ENCODE data around the gene MAPK14. TPM values are rescaled to one million over a fixed set of nuclear protein-coding genes. Genes with fewer than 3 reads are reported as not detected.

The MAPK14 gene
- total and polyA plus RNA-seq, 12 donors: 9.2 to 38.1 (median 29.3) TPM

DNA sequence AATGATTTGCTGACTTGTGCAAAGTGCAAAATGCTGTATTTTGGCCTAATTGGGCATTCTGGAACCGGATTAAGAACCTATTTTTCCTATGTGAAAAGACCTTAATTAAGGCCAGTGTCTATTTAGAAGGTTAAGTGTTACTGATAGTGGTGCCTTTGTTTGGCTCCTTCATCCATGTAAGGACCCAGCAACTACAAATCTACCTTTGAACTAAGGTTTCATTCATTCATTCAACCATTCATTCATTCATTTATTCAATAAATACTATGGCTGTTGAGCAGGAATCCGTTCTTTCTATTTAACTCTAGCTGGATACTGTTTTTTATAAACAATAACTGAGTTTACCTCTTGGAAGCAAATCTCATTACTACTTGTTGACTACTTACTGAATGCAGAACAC, 33.6 kb downstream of the MAPK14 start:
- Histone ChIP-seq H3K27ac (no peak overlapping the region), H3K4me3 (no peak overlapping the region), H3K27me3 (no peaks in the 10 kb centered on the region), H3K9me3 (no peaks in the 10 kb centered on the region), H3K36me3 (peaks cover 0 to 39% (median 14%) of the 10 kb centered on the region in 9 donors), H3K4me1 (peaks cover 0 to 32% (median 19%) of the 10 kb centered on the region in 9 donors)
- ATAC-seq: no peak
- DNase-seq: no peak
- 49 to 75% methylated on average over 2 of the region's 2 CpGs for WGBS, 2 donors
- TF ChIP-seq, protein P1, sequence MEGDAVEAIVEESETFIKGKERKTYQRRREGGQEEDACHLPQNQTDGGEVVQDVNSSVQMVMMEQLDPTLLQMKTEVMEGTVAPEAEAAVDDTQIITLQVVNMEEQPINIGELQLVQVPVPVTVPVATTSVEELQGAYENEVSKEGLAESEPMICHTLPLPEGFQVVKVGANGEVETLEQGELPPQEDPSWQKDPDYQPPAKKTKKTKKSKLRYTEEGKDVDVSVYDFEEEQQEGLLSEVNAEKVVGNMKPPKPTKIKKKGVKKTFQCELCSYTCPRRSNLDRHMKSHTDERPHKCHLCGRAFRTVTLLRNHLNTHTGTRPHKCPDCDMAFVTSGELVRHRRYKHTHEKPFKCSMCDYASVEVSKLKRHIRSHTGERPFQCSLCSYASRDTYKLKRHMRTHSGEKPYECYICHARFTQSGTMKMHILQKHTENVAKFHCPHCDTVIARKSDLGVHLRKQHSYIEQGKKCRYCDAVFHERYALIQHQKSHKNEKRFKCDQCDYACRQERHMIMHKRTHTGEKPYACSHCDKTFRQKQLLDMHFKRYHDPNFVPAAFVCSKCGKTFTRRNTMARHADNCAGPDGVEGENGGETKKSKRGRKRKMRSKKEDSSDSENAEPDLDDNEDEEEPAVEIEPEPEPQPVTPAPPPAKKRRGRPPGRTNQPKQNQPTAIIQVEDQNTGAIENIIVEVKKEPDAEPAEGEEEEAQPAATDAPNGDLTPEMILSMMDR (IDR thresholded peaks at IDR 0.05): no peak
- intact Hi-C loops (cut with DNase I): no loop called here

DNA sequence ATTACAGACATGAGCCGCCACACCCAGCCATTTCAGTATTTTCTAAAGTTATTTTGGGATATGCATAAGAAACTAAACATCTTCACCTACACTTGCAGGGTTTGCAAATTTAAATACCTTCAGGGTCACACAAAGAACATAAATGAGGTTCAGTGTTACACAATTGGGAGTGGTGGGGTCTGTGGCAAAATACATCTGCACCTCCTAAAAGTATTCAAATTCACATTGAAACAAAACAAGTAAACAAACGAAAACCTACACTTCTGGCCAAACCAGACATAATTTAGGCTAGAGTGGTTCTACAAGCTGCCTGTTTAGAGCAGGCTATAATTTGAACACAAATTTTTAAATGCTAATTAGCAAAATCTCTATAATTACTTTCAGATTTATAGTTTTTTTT, 34.6 kb downstream of the MAPK14 start:
- intact Hi-C loops (cut with DNase I): no loop called here
- Histone ChIP-seq H3K36me3 (peaks cover 0 to 39% (median 14%) of the 10 kb centered on the region in 9 donors), H3K4me3 (no peak overlapping the region), H3K27me3 (no peaks in the 10 kb centered on the region), H3K4me1 (peaks cover 0 to 37% (median 27%) of the 10 kb centered on the region in 9 donors), H3K27ac (no peak overlapping the region), H3K9me3 (no peaks in the 10 kb centered on the region)
- TF ChIP-seq, protein P1 (IDR thresholded peaks at IDR 0.05): no peak
- WGBS, 2 donors: 93 to 98% methylated on average over 2 of the region's 2 CpGs
- ATAC-seq (no peak), DNase-seq (no peak)

DNA sequence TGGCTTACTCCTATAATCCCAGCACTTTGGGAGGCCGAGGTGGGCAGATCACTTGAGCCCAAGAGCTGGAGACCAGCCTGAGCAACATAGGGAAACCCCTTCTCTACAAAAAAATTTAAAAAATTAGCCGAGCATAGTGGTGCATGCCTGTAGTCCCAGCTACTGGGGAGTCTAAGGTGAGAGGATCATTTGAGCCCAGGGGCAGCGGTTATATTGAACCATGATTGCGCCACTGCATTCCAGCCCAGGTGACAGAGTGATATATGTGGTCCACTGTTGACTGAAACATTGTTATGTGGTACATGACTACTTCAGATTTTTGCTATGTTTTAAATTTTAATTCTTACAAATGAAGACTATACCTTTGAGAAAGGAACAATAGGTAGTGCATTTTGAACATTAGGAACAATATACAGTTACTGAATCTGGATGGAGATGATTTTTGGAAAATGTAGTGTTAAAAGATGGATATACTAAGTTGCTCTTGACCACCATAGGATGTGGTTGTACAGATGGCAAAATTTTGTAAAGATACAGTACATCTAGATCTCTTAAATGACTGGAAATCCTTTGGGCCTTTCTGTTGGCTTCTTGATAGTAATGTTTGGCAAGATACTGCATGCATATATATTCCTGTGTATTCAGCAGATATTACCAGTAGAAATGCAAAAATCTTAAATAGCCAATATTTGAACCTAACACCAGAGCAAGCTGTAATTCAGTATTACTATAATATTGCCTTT, 35.9 kb downstream of the MAPK14 start:
- intact Hi-C loops (cut with DNase I): no loop called here

DNA sequence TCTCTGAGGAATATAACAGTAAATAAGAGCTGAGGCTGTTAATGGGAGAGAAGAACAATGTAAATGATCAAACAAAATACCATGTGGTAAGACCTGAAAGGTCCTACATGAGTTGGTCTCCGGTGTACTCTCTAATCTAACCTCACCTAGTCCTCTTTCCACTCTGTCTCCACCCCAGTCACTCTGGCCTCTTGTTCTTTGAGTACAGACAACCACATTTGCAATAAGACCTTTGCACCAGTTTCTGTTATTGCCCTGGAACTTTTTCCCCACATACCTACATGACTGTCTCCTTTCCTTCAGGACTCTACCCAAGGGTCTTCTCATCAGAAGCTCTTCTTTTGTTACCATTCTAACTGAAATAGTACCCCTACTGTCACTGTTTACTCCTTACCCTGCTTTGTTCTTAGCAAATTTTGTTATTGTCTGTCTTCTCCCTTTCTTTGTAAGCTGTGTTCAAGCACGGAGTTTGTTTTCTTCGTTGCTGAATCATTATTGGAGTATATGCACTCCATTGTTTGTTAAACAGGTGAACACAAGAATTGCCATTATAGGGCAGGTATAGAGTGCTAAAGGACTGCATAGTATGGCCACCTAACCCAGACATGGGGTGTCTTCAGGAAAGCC, 37.3 kb downstream of the MAPK14 start:
- ATAC-seq: no peak
- Histone ChIP-seq H3K36me3 (peaks cover 0 to 29% (median 8%) of the 10 kb centered on the region in 9 donors), H3K9me3 (no peaks in the 10 kb centered on the region), H3K4me1 (peaks cover 0 to 59% (median 51%) of the 10 kb centered on the region in 9 donors), H3K27ac (no peak overlapping the region), H3K27me3 (no peaks in the 10 kb centered on the region), H3K4me3 (no peak overlapping the region)
- TF ChIP-seq, protein P1 (IDR thresholded peaks at IDR 0.05): no peak
- intact Hi-C loops (cut with DNase I): no loop called here
- 86 to 93% methylated on average over 3 of the region's 3 CpGs for WGBS, 2 donors
- no peak for DNase-seq

More for the DNA sequence above, 35.9 kb downstream of the MAPK14 start:
- DNase-seq: no peak
- Histone ChIP-seq H3K27ac (no peak overlapping the region), H3K4me3 (no peak overlapping the region), H3K4me1 (peaks cover 0 to 50% (median 39%) of the 10 kb centered on the region in 9 donors), H3K9me3 (no peaks in the 10 kb centered on the region), H3K27me3 (no peaks in the 10 kb centered on the region), H3K36me3 (peaks cover 0 to 39% (median 14%) of the 10 kb centered on the region in 9 donors)
- no peak for ATAC-seq
- WGBS, 2 donors: 99% methylated on average over 4 of the region's 4 CpGs
- TF ChIP-seq, protein P1 (IDR thresholded peaks at IDR 0.05): no peak
